Gastroesophageal sphincter (tissue), 3 donors: ENCODE data around the gene SEZ6L2.

Experiments used
- CTCF ChIP-seq, 4 experiments: fragments of 200-600 bp in 2 of 4; fragments of 450-650 bp in 2 of 4; sonication (generic) in 1 of 4; IDR thresholded peaks; one replicate each; pipeline ENCODE4 v1.5.1; 2017 to 2019; ENCODE audit warnings: antibody characterized with exemption in 4 of 4, mild to moderate bottlenecking in 2 of 4, moderate library complexity in 2 of 4
- EP300 ChIP-seq: sonication (generic); formaldehyde crosslinking; IDR thresholded peaks from one replicate; pipeline ENCODE4 v1.6.1; 2017; ENCODE audit warnings: antibody characterized with exemption, mild to moderate bottlenecking
- POLR2A ChIP-seq, 2 donors: fragments of 450-650 bp; IDR thresholded peaks; one replicate each; pipeline ENCODE4 v1.6.1; 2017; ENCODE audit warnings: antibody characterized with exemption in 2 of 2, mild to moderate bottlenecking in 2 of 2, moderate library complexity in 1 of 2

- TF ChIP-seq POLR2A (IDR thresholded peaks at IDR 0.05) (no peak), EP300 (no peak), CTCF (IDR thresholded peaks at IDR 0.05) (no peak)
Measured at GRCh38 chr16:29875206-29875605, 24.1 kb downstream of the SEZ6L2 start.
